Measurements from ENCODE around the gene UPF2.

The UPF2 gene

GRCh38 chr10:11951695-11952094 is 90.9 kb downstream of the UPF2 start:
- DNase-seq = no peak

GRCh38 chr10:11950325-11951018 is 92.1 kb downstream of the UPF2 start:
- DNase-seq = no peak

- DNase-seq = no peak
Observed at GRCh38 chr10:11949152-11949551, 93.5 kb downstream of the UPF2 start.

- no peak for DNase-seq
Observed at GRCh38 chr10:11946652-11947051, 96.0 kb downstream of the UPF2 start.

- no peak for DNase-seq
Observed at GRCh38 chr10:11936389-11937152, 106.0 kb downstream of the UPF2 start.

GRCh38 chr10:11934262-11934661 is 108.3 kb downstream of the UPF2 start:
- DNase-seq = no peak

- no peak for DNase-seq
Observed at GRCh38 chr10:11933577-11934223, 108.9 kb downstream of the UPF2 start.

GRCh38 chr10:11931038-11931437 is 111.6 kb downstream of the UPF2 start:
- DNase-seq = no peak

GRCh38 chr10:11930312-11930978 is 112.2 kb downstream of the UPF2 start:
- DNase-seq = no peak

- no peak for DNase-seq
Observed at GRCh38 chr10:11927746-11928145, 114.9 kb downstream of the UPF2 start.

GRCh38 chr10:11921800-11922392 is 120.7 kb downstream of the UPF2 start:
- DNase-seq = no peak

GRCh38 chr10:11919271-11919670 is 123.3 kb downstream of the UPF2 start:
- DNase-seq = no peak

GRCh38 chr10:11918384-11918783 is 124.2 kb downstream of the UPF2 start:
- DNase-seq = no peak

GRCh38 chr10:11913079-11913641 is 129.4 kb downstream of the UPF2 start:
- DNase-seq = no peak

- no peak for DNase-seq
Observed at GRCh38 chr10:11910102-11910501, 132.5 kb downstream of the UPF2 start.

GRCh38 chr10:11909618-11910017 is 133.0 kb downstream of the UPF2 start:
- no peak for DNase-seq

GRCh38 chr10:11908991-11909390 is 133.6 kb downstream of the UPF2 start:
- no peak for DNase-seq

GRCh38 chr10:11908536-11908935 is 134.1 kb downstream of the UPF2 start:
- no peak for DNase-seq

- DNase-seq = no peak
Observed at GRCh38 chr10:11907914-11908313, 134.7 kb downstream of the UPF2 start.

- no peak for DNase-seq
Observed at GRCh38 chr10:11906714-11907113, 135.9 kb downstream of the UPF2 start.

GRCh38 chr10:11902646-11903045 is 140.0 kb downstream of the UPF2 start:
- no peak for DNase-seq

GRCh38 chr10:11901833-11902475 is 140.7 kb downstream of the UPF2 start:
- DNase-seq = no peak

Measured in NCI-H2171 treated with DMSO at 0.1 percent for 48 hours (cell line).